HepG2 (cell line): Measurements from ENCODE around the gene GNPAT. TPM values are rescaled to one million over a fixed set of nuclear protein-coding genes. Genes with fewer than 3 reads are reported as not detected.
A peak's percentile ranks its signal among the peaks of the same experiment; 100 is the strongest.

Experiments
- AGO1 ChIP-seq: fragments of 200-400 bp; formaldehyde crosslinking; IDR thresholded peaks from 2 replicates; pipeline ENCODE4 v1.6.1; 2017; ENCODE audit warnings: mild to moderate bottlenecking, low read depth, low read length, moderate library complexity; ENCODE audit not compliant: poor library complexity, severe bottlenecking
- CAMTA2 ChIP-seq: sonication (generic); formaldehyde crosslinking; IDR thresholded peaks from 2 replicates; pipeline ENCODE4 v1.4.0; 2020; ENCODE audit warnings: mild to moderate bottlenecking, missing genetic modification reagents, borderline replicate concordance
- KAT7 ChIP-seq: IDR thresholded peaks from 2 replicates; pipeline ENCODE4 v1.6.1; 2018; ENCODE audit warnings: borderline replicate concordance, missing compliant biosample characterization
- MNT ChIP-seq: fragments of 450-650 bp; IDR thresholded peaks from 2 replicates; pipeline ENCODE4 v1.6.1; 2016
- MTF1 ChIP-seq: sonication (generic); formaldehyde crosslinking; IDR thresholded peaks from 2 replicates; pipeline ENCODE4 v1.5.0; 2020; ENCODE audit warnings: missing genetic modification reagents
- NKX3-1 ChIP-seq: sonication (generic); formaldehyde crosslinking; IDR thresholded peaks from 2 replicates; pipeline ENCODE4 v1.5.0; 2020; ENCODE audit warnings: missing genetic modification reagents
- RARA ChIP-seq: IDR thresholded peaks from 2 replicates; pipeline ENCODE4 v1.6.1; 2016; ENCODE audit warnings: missing genetic modification reagents, missing compliant biosample characterization
- SAFB2 ChIP-seq: sonication (generic); formaldehyde crosslinking; IDR thresholded peaks from 2 replicates; pipeline ENCODE4 v1.5.1; 2020; ENCODE audit warnings: missing genetic modification reagents, low read depth, mild to moderate bottlenecking, borderline replicate concordance
- SMAD9 ChIP-seq: sonication (generic); formaldehyde crosslinking; IDR thresholded peaks from 2 replicates; pipeline ENCODE4 v1.5.1; 2020; ENCODE audit warnings: mild to moderate bottlenecking, missing genetic modification reagents
- TCF7 ChIP-seq: sonication (generic); IDR thresholded peaks from 2 replicates; pipeline ENCODE4 v1.6.1; 2016; ENCODE audit warnings: antibody characterized with exemption, low read depth
- THAP11 ChIP-seq: IDR thresholded peaks from 2 replicates; pipeline ENCODE4 v1.6.1; 2016; ENCODE audit warnings: missing biosample characterization, missing genetic modification reagents
- THRA ChIP-seq: sonication (generic); formaldehyde crosslinking; IDR thresholded peaks from 2 replicates; pipeline ENCODE4 v1.4.0; 2020; ENCODE audit warnings: missing genetic modification reagents, borderline replicate concordance
- TP53 ChIP-seq: sonication (generic); formaldehyde crosslinking; conservative IDR thresholded peaks from 2 replicates; pipeline ENCODE4 v1.4.0; 2020; ENCODE audit warnings: missing genetic modification reagents
- TSC22D2 ChIP-seq: sonication (generic); formaldehyde crosslinking; IDR thresholded peaks from 2 replicates; pipeline ENCODE4 v1.5.1; 2020; ENCODE audit warnings: missing genetic modification reagents, mild to moderate bottlenecking, borderline replicate concordance
- ZBTB21 ChIP-seq: sonication (generic); formaldehyde crosslinking; IDR thresholded peaks from 2 replicates; pipeline ENCODE4 v1.4.0; 2020; ENCODE audit warnings: missing genetic modification reagents
- ZBTB46 ChIP-seq: sonication (generic); formaldehyde crosslinking; IDR thresholded peaks from 2 replicates; pipeline ENCODE4 v1.4.0; 2020; ENCODE audit warnings: mild to moderate bottlenecking, missing genetic modification reagents, borderline replicate concordance
- ZKSCAN5 ChIP-seq: sonication (generic); formaldehyde crosslinking; IDR thresholded peaks from 2 replicates; pipeline ENCODE4 v1.5.1; 2020; ENCODE audit warnings: mild to moderate bottlenecking, missing genetic modification reagents
- ZNF160 ChIP-seq: sonication (generic); formaldehyde crosslinking; IDR thresholded peaks from 2 replicates; pipeline ENCODE4 v1.8.0; 2022; ENCODE audit warnings: mild to moderate bottlenecking, inconsistent platforms, missing genetic modification reagents
- ZNF282 ChIP-seq: fragments of 450-650 bp; IDR thresholded peaks from 2 replicates; pipeline ENCODE4 v1.6.1; 2018; ENCODE audit not compliant: partially characterized antibody
- ZNF292 ChIP-seq: sonication (generic); formaldehyde crosslinking; IDR thresholded peaks from 2 replicates; pipeline ENCODE4 v1.8.1; 2022; ENCODE audit warnings: mild to moderate bottlenecking, low read depth, missing genetic modification reagents, borderline replicate concordance
- ZNF350 ChIP-seq: sonication (generic); formaldehyde crosslinking; IDR thresholded peaks from 2 replicates; pipeline ENCODE4 v1.4.0; 2020; ENCODE audit warnings: mild to moderate bottlenecking, low read depth, missing genetic modification reagents, borderline replicate concordance
- ZNF569 ChIP-seq: sonication (generic); formaldehyde crosslinking; IDR thresholded peaks from 2 replicates; pipeline ENCODE4 v1.5.0; 2020; ENCODE audit warnings: mild to moderate bottlenecking, missing genetic modification reagents, moderate library complexity, borderline replicate concordance
- ZNF580 ChIP-seq: IDR thresholded peaks from 2 replicates; pipeline ENCODE4 v1.6.1; 2016; ENCODE audit warnings: low read depth, borderline replicate concordance
- ZNF616 ChIP-seq: sonication (generic); formaldehyde crosslinking; IDR thresholded peaks from 2 replicates; pipeline ENCODE4 v1.5.0; 2020; ENCODE audit warnings: low read depth, mild to moderate bottlenecking, missing genetic modification reagents
- ZNF746 ChIP-seq: sonication (generic); formaldehyde crosslinking; IDR thresholded peaks from 2 replicates; pipeline ENCODE4 v1.8.0; 2022; ENCODE audit warnings: mild to moderate bottlenecking, missing genetic modification reagents
- ZNF775 ChIP-seq: sonication (generic); formaldehyde crosslinking; IDR thresholded peaks from 2 replicates; pipeline ENCODE4 v1.4.0; 2020; ENCODE audit warnings: missing genetic modification reagents, mild to moderate bottlenecking, moderate library complexity, borderline replicate concordance
- polyA plus RNA-seq, 8 experiments: library from polyadenylated mRNA; depleted of rRNA in 3 of 8; stranded (reverse) in 7 of 8; unstranded in 1 of 8; fragments of >200 nt; fragmentation: Illumina TruSeq in 4 of 8; extraction: Trizol in 4 of 8; gene quantifications; 2 replicates each; pipeline versions ENCODE4 v1.2.1 to v1.2.3, GENCODE V29; 2011 to 2016; ENCODE audit warnings: low read depth in 4 of 8, missing spikeins in 1 of 8, mixed read lengths in 1 of 8; ENCODE audit not compliant: insufficient read depth in 1 of 8
- total RNA-seq, 5 experiments: library from RNA; depleted of rRNA; stranded (reverse); fragments of >200 nt; fragmentation: Illumina TruSeq; extraction: Trizol; gene quantifications; 2 replicates each; pipeline ENCODE4 v1.2.3, GENCODE V29; 2016; ENCODE audit warnings: low read depth in 1 of 5

GNPAT gene
- total and polyA plus RNA-seq, 2 of the 13 experiments (the other 11 are each of a cell fraction or from before 2014, with no cell fraction given): 58.3 to 114 TPM

- TF ChIP-seq ZNF160 (CRISPR knock-in tag) (no peak), ZNF282 (no peak), THAP11 (CRISPR knock-in tag) (peak; percentile 63), TP53 (no peak), ZNF746 (CRISPR knock-in tag) (no peak), CAMTA2 (no peak), ZBTB21 (no peak), MNT (no peak), KAT7 (CRISPR knock-in tag) (no peak), ZKSCAN5 (CRISPR knock-in tag) (no peak), ZNF292 (no peak), SAFB2 (CRISPR knock-in tag) (peak; percentile 56; the same call in 1 of the 2 replicates), AGO1 (no peak), SMAD9 (no peak), TCF7 (no peak), ZNF569 (CRISPR knock-in tag) (no peak), NKX3-1 (CRISPR knock-in tag) (no peak), MTF1 (CRISPR knock-in tag) (no peak), THRA (CRISPR knock-in tag) (no peak), ZNF580 (CRISPR knock-in tag) (0 out of 2 replicates have a peak, but pooled peaks have one; percentile 57), TSC22D2 (no peak), RARA (CRISPR knock-in tag) (0 out of 2 replicates have a peak, but pooled peaks have one; percentile 15), ZNF775 (CRISPR knock-in tag) (no peak), ZNF350 (CRISPR knock-in tag) (no peak), ZBTB46 (CRISPR knock-in tag) (no peak), ZNF616 (no peak)
These were observed 29.8 kb upstream of the GNPAT start (continued) for GRCh38 chr1:231211005-231211857.
